K562 (cell line): Measurements from ENCODE around the gene CDC42EP1. TPM values are rescaled to one million over a fixed set of nuclear protein-coding genes. Genes with fewer than 3 reads are reported as not detected.

Source experiments
- ATAC-seq: fragments of 200-7000 bp; cut with Tn5 transposase; 3 replicates; pipeline ENCODE4 v1.9.1; 2020; ENCODE audit warnings: moderate library complexity
- BruUV-seq: library from RNA; stranded (reverse); fragments of 400-500 nt; replicated peaks from 2 replicates; lab custom pipeline; 2021; lab: Mats Ljungman, UMichigan
- CTCF ChIA-PET: fragments of 300-600 bp; formaldehyde crosslinking; extraction: SDS; loops from one replicate; lab custom pipeline; 2021; ENCODE audit warnings: low intra/inter-chr PET ratio; lab: Yijun Ruan, JAX
- POLR2A ChIA-PET: fragments of 300-600, 350-650 bp; sonication (Branson Sonifier 250); formaldehyde crosslinking; extraction: SDS; loops from one replicate; lab custom pipeline; 2021; ENCODE audit warnings: antibody characterized with exemption, inconsistent platforms; lab: Yijun Ruan, JAX
- DNase-seq, 4 experiments: peaks; one replicate each; pipeline versions ENCODE4 v3.0.0 to v3.0.0-alpha.2; 2011 to 2018; ENCODE audit warnings: low spot score in 3 of 4, mixed read lengths in 3 of 4; ENCODE audit errors: extremely low read depth in 1 of 4
- FAIRE-seq: peaks from 2 replicates; lab custom pipeline; 2011; peaks lifted over from hg19 to GRCh38; lab: Jason Lieb, UNC
- H2AFZ ChIP-seq: 2 replicates; pipeline ENCODE4 v1.6.0; 2011; ENCODE audit warnings: low read depth, low read length, control low read depth, inconsistent platforms
- H3K27ac ChIP-seq: fragments of 200-600 bp; 3 replicates; pipeline ENCODE4 v1.8.0; 2011; ENCODE audit warnings: low read depth, mild to moderate bottlenecking, control low read depth, inconsistent platforms, low read length, moderate library complexity, mixed read lengths; ENCODE audit errors: extremely low read depth
- H3K27me3 ChIP-seq, 2 experiments: fragments of 300-600 bp in 1 of 2; 2 replicates in 1 of 2; 3 replicates in 1 of 2; pipeline versions ENCODE4 v1.6.0 to v1.8.0; 2011; ENCODE audit warnings: inconsistent platforms in 2 of 2, low read length in 2 of 2, mild to moderate bottlenecking in 1 of 2, mixed read lengths in 1 of 2, moderate library complexity in 1 of 2; ENCODE audit not compliant: control insufficient read depth in 2 of 2, insufficient read depth in 2 of 2
- H3K36me3 ChIP-seq: fragments of 300-600 bp; 3 replicates; pipeline ENCODE4 v1.8.0; 2011; ENCODE audit warnings: mild to moderate bottlenecking, low read length, inconsistent platforms; ENCODE audit not compliant: control insufficient read depth, insufficient read depth
- H3K4me1 ChIP-seq, 2 experiments: fragments of 200-600 bp in 1 of 2; replicated peaks in 1 of 2; 2 replicates in 1 of 2; 3 replicates in 1 of 2; pipeline versions ENCODE4 v1.5.1 to v1.8.0; 2011; ENCODE audit warnings: inconsistent platforms in 2 of 2, low read length in 2 of 2, mild to moderate bottlenecking in 1 of 2, mixed read lengths in 1 of 2, moderate library complexity in 1 of 2; ENCODE audit not compliant: control insufficient read depth in 2 of 2, insufficient read depth in 2 of 2
- H3K4me2 ChIP-seq: 2 replicates; pipeline ENCODE4 v1.6.1; 2011; ENCODE audit warnings: low read length, control low read depth, inconsistent platforms, mixed read lengths; ENCODE audit not compliant: insufficient read depth
- H3K4me3 ChIP-seq: fragments of 200-600 bp; sonication (generic), shearing (Covaris generic); 2 replicates; pipeline ENCODE4 v1.5.1; 2016; ENCODE audit warnings: control low read depth, inconsistent platforms
- H3K79me2 ChIP-seq: fragments of 200-600 bp; 3 replicates; pipeline ENCODE4 v1.8.0; 2011; ENCODE audit warnings: low read length, inconsistent platforms; ENCODE audit not compliant: control insufficient read depth, insufficient read depth
- H3K9ac ChIP-seq, 2 experiments: 2 replicates each; pipeline versions ENCODE4 v1.6.0 to v1.6.1; 2011; ENCODE audit warnings: low read depth in 2 of 2, low read length in 2 of 2, control low read depth in 1 of 2, inconsistent platforms in 1 of 2, mild to moderate bottlenecking in 1 of 2, mixed read lengths in 1 of 2; ENCODE audit not compliant: insufficient read depth in 1 of 2
- H3K9me1 ChIP-seq: one replicate; pipeline ENCODE4 v1.6.0; 2011; ENCODE audit warnings: inconsistent platforms, mild to moderate bottlenecking, low read length, moderate library complexity; ENCODE audit not compliant: control insufficient read depth, insufficient read depth
- H3K9me3 ChIP-seq: replicated peaks from 2 replicates; pipeline ENCODE4 v1.5.1; 2011; ENCODE audit warnings: low read depth, low read length, inconsistent platforms; ENCODE audit not compliant: control insufficient read depth, insufficient read depth
- H4K20me1 ChIP-seq: replicated peaks from 2 replicates; pipeline ENCODE4 v1.6.1; 2011; ENCODE audit warnings: low read length, inconsistent platforms, mixed read lengths; ENCODE audit not compliant: control insufficient read depth, insufficient read depth
- CEBPG ChIP-seq, 3 experiments: fragments of 200-800 bp in 1 of 3; sonication (Bioruptor generic) in 1 of 3; sonication (generic) in 1 of 3; formaldehyde crosslinking in 1 of 3; IDR thresholded peaks in 2 of 3; conservative IDR thresholded peaks in 1 of 3; 2 replicates each; pipeline versions ENCODE4 v1.6.1 to v1.8.0; 2016 to 2022; ENCODE audit warnings: missing compliant biosample characterization in 2 of 3, missing genetic modification characterization in 2 of 3, mild to moderate bottlenecking in 1 of 3, missing genetic modification reagents in 1 of 3
- DNMT1 ChIP-seq: fragments of 450-650 bp; IDR thresholded peaks from 2 replicates; pipeline ENCODE4 v1.6.1; 2016; ENCODE audit warnings: antibody characterized with exemption, mild to moderate bottlenecking
- HOXB6 ChIP-seq: fragments of 250-450 bp; sonication (Bioruptor Pico); IDR thresholded peaks from 2 replicates; pipeline ENCODE4 v1.5.1; 2022; ENCODE audit warnings: mild to moderate bottlenecking, borderline replicate concordance
- KLF16 ChIP-seq: IDR thresholded peaks from 2 replicates; pipeline ENCODE4 v1.6.1; 2016; ENCODE audit warnings: antibody characterized with exemption
- POLR2A ChIP-seq: fragments of 450-650 bp; conservative IDR thresholded peaks from 2 replicates; pipeline ENCODE4 v1.6.1; 2016
- RB1 ChIP-seq: fragments of 450-650 bp; IDR thresholded peaks from 2 replicates; pipeline ENCODE4 v1.6.1; 2017; ENCODE audit warnings: low read depth, mild to moderate bottlenecking
- RBM25 ChIP-seq: fragments of 200-400 bp; formaldehyde crosslinking; IDR thresholded peaks from 2 replicates; pipeline ENCODE4 v1.6.1; 2018; ENCODE audit warnings: low read length, low read depth, moderate library complexity; ENCODE audit not compliant: severe bottlenecking
- SETDB1 ChIP-seq: IDR thresholded peaks from one replicate; pipeline ENCODE4 v1.6.1; 2012; ENCODE audit warnings: low read length, control low read depth, inconsistent platforms
- SMC3 ChIP-seq: conservative IDR thresholded peaks from 2 replicates; pipeline ENCODE4 v1.6.1; 2011; ENCODE audit warnings: low read depth, low read length, improper control_type of control experiment; ENCODE audit not compliant: insufficient read depth
- THRAP3 ChIP-seq: fragments of 450-650 bp; IDR thresholded peaks from 2 replicates; pipeline ENCODE4 v1.6.1; 2016; ENCODE audit warnings: mild to moderate bottlenecking, inconsistent platforms, borderline replicate concordance
- USF2 ChIP-seq: sonication (generic); formaldehyde crosslinking; IDR thresholded peaks from 2 replicates; pipeline ENCODE4 v1.5.0; 2020; ENCODE audit warnings: missing genetic modification reagents
- ZBTB2 ChIP-seq: fragments of 450-650 bp; IDR thresholded peaks from 2 replicates; pipeline ENCODE4 v1.6.1; 2016; ENCODE audit warnings: antibody characterized with exemption
- ZNF175 ChIP-seq: fragments of 200-800 bp; sonication (Bioruptor generic); IDR thresholded peaks from 2 replicates; pipeline ENCODE4 v1.6.1; 2016; ENCODE audit warnings: low read depth, mild to moderate bottlenecking, missing genetic modification characterization, missing compliant biosample characterization
- ZNF280A ChIP-seq: fragments of 450-650 bp; IDR thresholded peaks from 2 replicates; pipeline ENCODE4 v1.6.1; 2018; ENCODE audit warnings: mild to moderate bottlenecking, low read depth; ENCODE audit not compliant: partially characterized antibody
- ZNF79 ChIP-seq: fragments of 250-450 bp; sonication (Bioruptor Pico); IDR thresholded peaks from 2 replicates; pipeline ENCODE4 v1.4.0; 2020; ENCODE audit warnings: low read depth, mild to moderate bottlenecking, moderate library complexity
- WGBS: fragments of 100-300 bp; shearing (Covaris generic); methylation state at CpG from one replicate; pipeline ENCODE4 v1.1.6; 2016; ENCODE audit warnings: low coverage, mixed read lengths; ENCODE audit not compliant: insufficient coverage; ENCODE audit errors: missing lambda C conversion rate; 5-methylcytosine and 5-hydroxymethylcytosine counted together
- in situ Hi-C: fragments of 300-500 bp; cut with MboI; formaldehyde crosslinking; loops from 4 replicates; pipeline ENCODE4 v1.15.0; 2018; ENCODE audit warnings: inconsistent platforms, mixed read lengths
- intact Hi-C: fragments of 100-400 bp; cut with micrococcal nuclease; formaldehyde crosslinking; loops from 2 replicates; pipeline ENCODE4 v1.14.2; 2022
- polyA plus RNA-seq, 8 experiments: library from polyadenylated mRNA; depleted of rRNA in 4 of 8; stranded (reverse) in 5 of 8; unstranded in 3 of 8; fragments of >200 nt; fragmentation: Nextera tagmentation in 2 of 8; fragmentation: Illumina TruSeq in 1 of 8; extraction: Ambion mirVana in 2 of 8; extraction: Trizol in 1 of 8; gene quantifications; 2 replicates each; pipeline versions ENCODE4 v1.2.1 to v1.2.3, GENCODE V29; 2011 to 2014; ENCODE audit warnings: inconsistent platforms in 1 of 8, missing spikeins in 1 of 8
- total RNA-seq, 7 experiments: library from RNA; depleted of rRNA in 6 of 7; stranded (reverse); fragments of >200 nt in 6 of 7; fragmentation: Illumina TruSeq in 2 of 7; extraction: Trizol in 2 of 7; gene quantifications; 2 replicates each; pipeline versions ENCODE4 v1.2.1 to v1.2.3, GENCODE V29; 2011 to 2021; ENCODE audit warnings: low replicate concordance in 1 of 7

The CDC42EP1 gene
- total and polyA plus RNA-seq, 9 of the 15 experiments (the other 6 are each of a cell fraction or from before 2014, with no cell fraction given) = 0.67 to 70.2 (median 7.3) TPM

GRCh38 chr22:37566903-37567798, 6.9 kb downstream of the CDC42EP1 start:
- Histone ChIP-seq H3K27me3 (no peaks in the 10 kb centered on the region), H3K4me1 (peaks cover 25 to 50% of the 10 kb centered on the region in 2 experiments), H3K9ac (no peak overlapping the region), H4K20me1 (peaks cover 59% of the 10 kb centered on the region), H3K27ac (no peak overlapping the region), H3K79me2 (peaks cover 51% of the 10 kb centered on the region), H2AFZ (no peak overlapping the region), H3K4me2 (no peak overlapping the region), H3K9me3 (no peaks in the 10 kb centered on the region), H3K36me3 (peaks cover 54% of the 10 kb centered on the region; the same call in 2 of the 3 replicates), H3K4me3 (no peak overlapping the region), H3K9me1 (peaks cover 8% of the 10 kb centered on the region)
- ChIA-PET CTCF (interaction anchor here (0.6 to 2.0 kb wide), 3 partner anchors 22 to 34 kb away, joined by 8 to 18 read pairs (median 11); no protein-coding TSS in a partner anchor), POLR2A (interaction anchor here (0.5 to 3.0 kb wide), 16 partner anchors 9 to 293 kb away, joined by 3 to 17 read pairs (median 4); no protein-coding TSS in a partner anchor)
- no TSS peak for BruUV-seq
- ATAC-seq (peak; percentile 49), FAIRE-seq (peak; percentile 71), DNase-seq (peak in 3 of 4 experiments; percentile 44 to 74 (median 66))
- in situ Hi-C loops (no loop called here), intact Hi-C loops (loop anchor here (1.0 kb wide), 2 partner anchors 22 to 27 kb away; no protein-coding TSS in a partner anchor)
- WGBS = 62% methylated on average over 16 of the region's 16 CpGs
- no peak for TF ChIP-seq ZNF79 (CRISPR knock-in tag)
- no peak for TF ChIP-seq ZBTB2
- TF ChIP-seq ZNF280A = no peak
- no peak for TF ChIP-seq DNMT1
- TF ChIP-seq HOXB6 (CRISPR knock-in tag) = no peak
- TF ChIP-seq THRAP3 = no peak
- 0 out of 2 replicates have a peak, but pooled peaks have one; percentile 20 for TF ChIP-seq POLR2A
- no peak for TF ChIP-seq ZNF175 (CRISPR knock-in tag)
- no peak for TF ChIP-seq SETDB1
- TF ChIP-seq KLF16 = 0 out of 2 replicates have a peak, but pooled peaks have one; percentile 30
- TF ChIP-seq SMC3 = peak; percentile 83
- no peak for TF ChIP-seq RB1
- TF ChIP-seq USF2 (CRISPR knock-in tag) = no peak
- TF ChIP-seq CEBPG (CRISPR knock-in tag; IDR thresholded peaks at IDR 0.05) = no peak
- TF ChIP-seq CEBPG (tag; conservative IDR thresholded peaks at IDR 0.05 in 1 of 2, IDR thresholded peaks at IDR 0.05 in 1 of 2) = no peak
- TF ChIP-seq RBM25 = peak; percentile 52
